GM18526 (cell line): Measurements from ENCODE around the gene SYNCRIP.

Experiments used
- POLR2A ChIP-seq: IDR thresholded peaks from 3 replicates; pipeline ENCODE4 v1.6.1; 2011; ENCODE audit not compliant: insufficient read length; ENCODE audit errors: extremely low read depth

Gene SYNCRIP

GRCh38 chr6:85674604-85675003 lies 31.9 kb upstream of the SYNCRIP start:
- no peak for TF ChIP-seq POLR2A

- no peak for TF ChIP-seq POLR2A
These were observed 30.8 kb upstream of the SYNCRIP start for GRCh38 chr6:85673198-85674139.

GRCh38 chr6:85672623-85673022 lies 29.9 kb upstream of the SYNCRIP start:
- no peak for TF ChIP-seq POLR2A

- TF ChIP-seq POLR2A, result no peak
These were observed 29.4 kb upstream of the SYNCRIP start for GRCh38 chr6:85672050-85672449.

DNA sequence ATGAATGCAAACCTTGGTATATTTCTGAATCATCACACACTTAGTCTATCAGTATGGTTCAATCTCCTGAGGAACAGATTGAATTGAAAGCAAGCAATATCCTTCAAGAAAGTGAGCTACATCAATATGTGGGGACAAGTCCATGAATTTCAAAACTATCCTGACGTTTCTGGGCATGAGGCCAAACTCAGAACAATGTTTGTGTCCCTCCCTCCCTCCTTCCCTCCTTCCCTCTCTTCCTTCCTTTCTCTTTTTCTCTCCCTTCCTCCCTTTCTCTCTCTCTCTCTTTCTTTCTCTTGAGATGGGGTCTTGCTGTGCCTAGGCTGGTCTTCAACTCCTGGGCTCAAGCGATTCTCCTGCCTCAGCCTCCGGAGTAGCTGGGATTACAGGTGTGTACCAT lies 27.9 kb upstream of the SYNCRIP start:
- no peak for TF ChIP-seq POLR2A

- TF ChIP-seq POLR2A, result peak; percentile 17
These were observed 27.1 kb upstream of the SYNCRIP start for GRCh38 chr6:85669735-85670194.

DNA sequence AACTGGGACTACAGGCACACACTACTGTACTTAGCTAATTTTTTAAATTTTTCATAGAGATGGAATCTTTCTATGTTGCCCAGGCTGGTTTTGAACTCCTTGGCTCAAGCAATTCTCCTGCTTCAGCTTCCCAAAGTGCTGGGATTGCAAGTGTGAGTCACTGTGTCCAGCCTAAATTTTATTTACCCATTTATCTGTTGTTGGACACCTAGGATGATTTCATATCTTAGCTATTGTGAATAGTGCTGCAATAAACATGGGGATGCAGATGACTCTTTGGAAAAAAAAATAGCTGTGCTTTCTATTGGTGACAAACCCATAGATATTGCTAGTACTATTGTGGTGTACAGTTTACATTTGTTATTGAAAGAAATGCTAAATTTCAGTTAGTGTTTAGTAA lies 19.6 kb upstream of the SYNCRIP start:
- TF ChIP-seq POLR2A, result no peak

- TF ChIP-seq POLR2A, result no peak
These were observed 17.5 kb upstream of the SYNCRIP start for GRCh38 chr6:85660181-85660611.

DNA sequence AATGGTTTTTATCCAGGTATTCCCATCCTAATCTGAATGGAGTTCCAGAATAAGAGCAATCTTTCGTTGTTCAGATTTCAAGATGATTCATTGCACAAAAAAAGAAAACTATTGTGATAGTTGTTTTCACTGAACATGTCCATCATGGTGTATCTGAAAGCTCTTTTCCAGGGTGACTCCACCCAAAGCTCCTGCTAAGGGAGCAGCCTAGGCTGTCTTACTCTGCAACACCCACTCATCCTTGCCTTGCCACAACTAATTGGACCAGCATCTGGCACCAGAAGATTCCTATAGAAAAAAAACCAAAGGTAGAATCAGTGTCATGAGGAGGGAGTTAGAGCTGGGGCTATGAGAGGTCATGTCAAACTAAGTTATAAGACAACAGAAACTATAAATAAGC lies 7.9 kb upstream of the SYNCRIP start:
- TF ChIP-seq POLR2A, result no peak

GRCh38 chr6:85644279-85644762 lies 1.6 kb upstream of the SYNCRIP start:
- TF ChIP-seq POLR2A, result no peak

- TF ChIP-seq POLR2A, result peak; percentile 69
These were observed 1.0 kb upstream of the SYNCRIP start for GRCh38 chr6:85643537-85644278.

DNA sequence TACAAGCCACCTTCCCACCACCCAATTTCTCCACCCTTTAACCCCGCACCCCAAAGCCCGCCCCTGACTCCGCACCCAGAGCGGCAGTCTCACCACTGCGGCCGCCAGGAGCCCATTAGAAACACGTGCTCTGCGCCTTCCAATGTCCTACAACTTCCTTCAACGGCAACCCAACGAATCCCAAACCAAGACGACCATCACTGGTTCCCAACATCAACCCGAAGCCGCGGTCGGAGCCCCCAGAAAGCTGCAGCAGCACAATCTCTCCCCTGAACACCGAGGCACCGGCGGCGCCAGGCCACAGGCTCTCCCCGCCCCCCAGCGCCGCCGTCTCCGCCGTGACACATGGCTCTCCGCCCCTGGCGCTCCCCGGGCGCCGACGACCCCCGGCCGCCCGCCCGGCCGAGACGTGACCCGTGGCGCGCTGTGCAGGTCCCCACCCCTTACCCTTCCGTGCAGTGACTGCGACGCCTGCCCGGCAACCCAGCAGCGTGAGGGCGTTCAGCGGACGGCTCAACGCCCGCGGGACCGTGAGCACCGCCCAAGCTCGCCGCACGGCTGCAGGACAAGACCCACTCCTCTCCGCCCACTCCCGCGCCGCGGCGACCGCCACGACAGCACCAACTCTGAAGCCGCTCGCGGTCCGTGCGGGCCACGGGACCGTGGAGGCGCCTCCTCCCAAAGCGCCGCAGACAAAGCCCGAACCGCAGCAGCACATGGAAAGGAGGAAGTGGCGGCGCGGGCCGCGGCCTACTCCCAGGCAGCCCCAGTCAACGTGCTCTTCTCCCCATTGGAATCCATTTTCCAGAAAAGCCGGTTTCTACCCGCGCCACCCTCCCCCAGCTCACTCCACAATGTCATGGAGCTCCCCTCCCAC lies 551 bp downstream of the SYNCRIP start:
- TF ChIP-seq POLR2A, result peak; percentile 17

GRCh38 chr6:85641522-85641896 lies 1.2 kb downstream of the SYNCRIP start:
- TF ChIP-seq POLR2A, result no peak

DNA sequence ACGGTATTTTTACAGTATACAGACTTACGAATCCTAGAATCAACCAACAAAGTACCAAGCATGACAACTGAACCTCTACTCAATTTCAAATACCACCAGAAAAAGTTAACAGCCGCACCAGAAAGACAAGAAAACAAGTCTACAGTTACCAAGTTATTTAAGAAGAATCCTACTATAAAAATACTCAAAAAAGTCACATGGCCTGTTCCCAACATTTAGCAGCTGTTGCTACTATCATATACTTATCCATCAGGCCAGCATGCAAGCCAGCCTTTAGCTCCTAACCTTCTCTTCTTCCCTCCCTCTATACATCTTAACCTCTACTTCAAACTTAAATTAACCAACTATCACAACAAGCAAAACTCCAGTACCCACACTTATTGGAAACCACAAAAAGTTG lies 1.9 kb downstream of the SYNCRIP start:
- no peak for TF ChIP-seq POLR2A

DNA sequence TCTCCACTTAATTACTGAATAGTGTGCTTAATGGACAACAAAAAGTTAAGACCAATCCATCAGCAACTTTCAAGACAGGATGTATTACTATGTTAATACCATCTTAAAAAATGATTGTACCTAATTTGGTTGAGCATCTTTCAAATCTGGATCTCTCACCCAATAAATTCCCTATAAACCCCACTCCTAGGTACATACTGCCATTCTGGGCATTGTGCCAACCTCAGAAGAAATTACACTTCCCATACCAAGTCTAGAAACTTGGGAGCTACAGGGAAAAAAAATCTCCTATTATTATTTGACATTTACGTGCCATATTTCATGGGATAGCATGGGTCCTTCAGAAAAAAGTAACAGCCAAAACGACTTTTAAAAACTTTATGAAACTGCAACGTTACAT lies 5.1 kb downstream of the SYNCRIP start:
- no peak for TF ChIP-seq POLR2A

GRCh38 chr6:85632164-85632942 lies 10.3 kb downstream of the SYNCRIP start:
- TF ChIP-seq POLR2A, result no peak
